Tibial nerve (tissue), 4 donors: ENCODE measurements around the gene GDI2. TPM values are rescaled to one million over a fixed set of nuclear protein-coding genes. Genes with fewer than 3 reads are reported as not detected.
"Not testable (repeated sequence)": the region's sequence is repeated elsewhere in the genome, so short reads cannot be mapped to it uniquely, and the experiment has no call there.

ENCODE experiments used
- DNase-seq, 2 donors: peaks; one replicate each; pipeline ENCODE4 v3.0.0-alpha.2; 2019; ENCODE audit warnings: low spot score in 2 of 2
- H3K27ac ChIP-seq, 4 donors: fragments of 200-600 bp; sonication (generic) in 3 of 4; one replicate each; pipeline ENCODE4 v1.5.1; 2017 to 2019; ENCODE audit warnings: mild to moderate bottlenecking in 1 of 4
- H3K27me3 ChIP-seq, 2 donors: fragments of 200-600 bp; sonication (generic) in 1 of 2; one replicate each; pipeline versions ENCODE4 v1.5.1 to v1.6.0; 2017 to 2019
- H3K36me3 ChIP-seq, 3 donors: fragments of 200-600 bp; sonication (generic); one replicate each; pipeline ENCODE4 v1.5.1; 2018 to 2019
- H3K4me1 ChIP-seq, 4 donors: fragments of 200-600 bp; sonication (generic) in 3 of 4; one replicate each; pipeline ENCODE4 v1.5.1; 2017 to 2019
- H3K4me3 ChIP-seq, 4 donors: fragments of 200-600 bp; sonication (generic) in 3 of 4; one replicate each; pipeline ENCODE4 v1.5.1; 2017 to 2019; ENCODE audit warnings: mild to moderate bottlenecking in 1 of 4, moderate library complexity in 1 of 4
- H3K9me3 ChIP-seq, 4 donors: fragments of 200-600 bp; sonication (generic) in 3 of 4; one replicate each; pipeline ENCODE4 v1.5.1; 2017 to 2019
- CTCF ChIP-seq, 5 experiments: fragments of 200-600 bp in 3 of 5; fragments of 450-650 bp in 2 of 5; sonication (generic) in 3 of 5; IDR thresholded peaks; one replicate each; pipeline ENCODE4 v1.5.1; 2016 to 2019; ENCODE audit warnings: antibody characterized with exemption in 5 of 5, mild to moderate bottlenecking in 3 of 5, moderate library complexity in 2 of 5
- EP300 ChIP-seq, 2 donors: sonication (generic); formaldehyde crosslinking; IDR thresholded peaks; one replicate each; pipeline ENCODE4 v1.6.1; 2017; ENCODE audit warnings: antibody characterized with exemption in 2 of 2, mild to moderate bottlenecking in 1 of 2
- POLR2A ChIP-seq, 2 donors: fragments of 450-650 bp; IDR thresholded peaks; one replicate each; pipeline ENCODE4 v1.6.1; 2017; ENCODE audit warnings: antibody characterized with exemption in 2 of 2, mild to moderate bottlenecking in 2 of 2, moderate library complexity in 2 of 2
- WGBS, 2 donors: methylation state at CpG; one replicate each; pipeline ENCODE4 v1.1.5; 2018; 5-methylcytosine and 5-hydroxymethylcytosine counted together
- total RNA-seq, 4 donors: library from RNA; depleted of rRNA; stranded (reverse); fragments of >200 nt; gene quantifications; one replicate each; pipeline ENCODE4 v1.1.0, GENCODE V29; 2016

The GDI2 gene
- total RNA-seq, 4 donors from 2014 or later, result 175 to 225 (median 199) TPM

- no peaks in the 10 kb centered on the region for H3K27me3 ChIP-seq
- H3K27ac ChIP-seq, result no peak overlapping the region
- no peak overlapping the region for H3K4me3 ChIP-seq
- WGBS, 2 donors, result 94 to 95% methylated on average over 14 of the region's 14 CpGs
- no peaks in the 10 kb centered on the region for H3K9me3 ChIP-seq
- no peak for DNase-seq
- H3K36me3 ChIP-seq, result no peaks in the 10 kb centered on the region
- H3K4me1 ChIP-seq, result peaks cover 0 to 26% (median 13%) of the 10 kb centered on the region in 4 donors
- TF ChIP-seq CTCF (IDR thresholded peaks at IDR 0.05) (no peak), EP300 (IDR thresholded peaks at IDR 0.05) (no peak), POLR2A (IDR thresholded peaks at IDR 0.05) (no peak)
Measured at GRCh38 chr10:5841965-5842364, 28.7 kb upstream of the GDI2 start.

GRCh38 chr10:5840314-5841307, 27.4 kb upstream of the GDI2 start:
- H3K4me3 ChIP-seq, result peak overlapping the region in 2 of 4 donors; percentile 14 to 28

GRCh38 chr10:5836181-5836580, 22.9 kb upstream of the GDI2 start:
- H3K9me3 ChIP-seq, H3K27me3 ChIP-seq, DNase-seq, H3K27ac ChIP-seq, H3K4me3 ChIP-seq, H3K36me3 ChIP-seq: not testable (repeated sequence)
- 100% methylated on average over 2 of the region's 2 CpGs for WGBS, 2 donors
- H3K4me1 ChIP-seq, result peaks cover 0 to 17% (median 8%) of the 10 kb centered on the region in 4 donors

More at GRCh38 chr10:5840314-5841307, 27.4 kb upstream of the GDI2 start:
- peak overlapping the region; percentile 4 to 87 (median 80) for H3K27ac ChIP-seq
- TF ChIP-seq CTCF (IDR thresholded peaks at IDR 0.05) (no peak), EP300 (IDR thresholded peaks at IDR 0.05) (peak in 1 of 2 donors; percentile 74)
- DNase-seq, result peak; percentile 10 to 50
- 20 to 21% methylated on average over 26 to 35 of the region's 40 CpGs for WGBS, 2 donors
- no peaks in the 10 kb centered on the region for H3K27me3 ChIP-seq
- H3K4me1 ChIP-seq, result peaks cover 0 to 19% (median 10%) of the 10 kb centered on the region in 4 donors
- H3K36me3 ChIP-seq, result no peaks in the 10 kb centered on the region
- H3K9me3 ChIP-seq, result no peaks in the 10 kb centered on the region

- peaks cover 0 to 11% (median 5%) of the 10 kb centered on the region in 4 donors for H3K4me1 ChIP-seq
- no peak for TF ChIP-seq POLR2A (IDR thresholded peaks at IDR 0.05)
- no peak for TF ChIP-seq EP300 (IDR thresholded peaks at IDR 0.05)
- no peak for TF ChIP-seq CTCF (IDR thresholded peaks at IDR 0.05)
- no peak for DNase-seq
- no peaks in the 10 kb centered on the region for H3K27me3 ChIP-seq
- no peaks in the 10 kb centered on the region for H3K9me3 ChIP-seq
- H3K36me3 ChIP-seq, result no peaks in the 10 kb centered on the region
- WGBS, 2 donors, result 93 to 95% methylated on average over 15 of the region's 15 CpGs
- H3K4me3 ChIP-seq, result no peak overlapping the region
- H3K27ac ChIP-seq, result no peak overlapping the region
Measured at GRCh38 chr10:5835446-5836095, 22.3 kb upstream of the GDI2 start.

- H3K27me3 ChIP-seq, result no peaks in the 10 kb centered on the region
- no peaks in the 10 kb centered on the region for H3K9me3 ChIP-seq
- WGBS, 2 donors, result 31 to 33% methylated on average over 6 of the region's 6 CpGs
- H3K36me3 ChIP-seq, result no peaks in the 10 kb centered on the region
- DNase-seq, result no peak
- no peak overlapping the region for H3K27ac ChIP-seq
- TF ChIP-seq EP300 (IDR thresholded peaks at IDR 0.05) (no peak), CTCF (IDR thresholded peaks at IDR 0.05) (no peak)
- H3K4me1 ChIP-seq, result no peaks in the 10 kb centered on the region
- no peak overlapping the region for H3K4me3 ChIP-seq
Measured at GRCh38 chr10:5833814-5834213, 20.6 kb upstream of the GDI2 start.
